Body of pancreas (tissue), 4 donors: ENCODE results near the gene KIAA0232.
A peak's percentile ranks its signal among the peaks of the same experiment; 100 is the strongest.

Experiments used
- POLR2A ChIP-seq, 3 donors: fragments of 450-650 bp; IDR thresholded peaks; one replicate each; pipeline ENCODE4 v1.6.1; 2016; ENCODE audit warnings: antibody characterized with exemption in 3 of 3, mild to moderate bottlenecking in 2 of 3
- TF ChIP-seq, protein P1 (sequence below), 7 experiments: fragments of 450-650 bp in 4 of 7; fragments of 200-600 bp in 3 of 7; sonication (generic) in 3 of 7; IDR thresholded peaks; one replicate each; pipeline ENCODE4 v1.5.1; 2016 to 2019; ENCODE audit warnings: antibody characterized with exemption in 7 of 7

DNA sequence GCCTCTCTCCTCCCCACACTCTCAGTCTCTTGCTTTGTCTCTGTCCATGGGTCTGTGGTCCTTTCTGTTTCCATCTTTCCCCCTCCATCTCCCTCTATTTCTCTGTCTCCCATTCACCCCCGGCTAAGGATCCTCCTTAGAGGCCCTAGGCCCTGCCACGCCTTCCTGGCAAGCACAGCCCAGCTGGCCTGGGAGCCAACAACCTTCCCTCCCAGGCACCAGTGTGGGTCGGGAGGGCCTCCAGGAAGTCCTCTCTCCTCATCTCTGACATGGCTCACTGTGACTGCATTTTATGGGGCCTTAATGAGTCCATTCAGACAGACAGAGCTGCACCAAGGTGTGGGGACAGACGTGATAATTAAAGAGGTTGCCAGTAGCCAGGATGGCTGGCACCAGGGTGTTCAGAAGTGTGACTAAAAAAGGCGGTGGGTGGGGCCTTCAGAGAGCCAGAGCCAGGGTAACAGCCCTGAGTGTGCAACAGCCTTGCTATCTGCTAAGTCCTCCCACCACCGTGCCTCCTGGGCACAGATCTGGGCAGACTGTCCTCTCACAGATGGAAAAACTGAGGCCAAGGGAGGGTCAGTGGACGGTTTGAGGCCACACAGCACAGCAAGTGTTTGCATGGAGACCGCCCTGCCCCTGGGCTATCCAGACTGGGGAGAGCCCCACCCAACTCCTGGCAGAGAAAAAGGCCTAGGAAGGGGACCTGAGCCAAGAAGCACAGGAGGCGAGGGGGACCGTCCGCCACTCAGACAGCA is 35.1 kb upstream of the KIAA0232 start:
- TF ChIP-seq, protein P1, sequence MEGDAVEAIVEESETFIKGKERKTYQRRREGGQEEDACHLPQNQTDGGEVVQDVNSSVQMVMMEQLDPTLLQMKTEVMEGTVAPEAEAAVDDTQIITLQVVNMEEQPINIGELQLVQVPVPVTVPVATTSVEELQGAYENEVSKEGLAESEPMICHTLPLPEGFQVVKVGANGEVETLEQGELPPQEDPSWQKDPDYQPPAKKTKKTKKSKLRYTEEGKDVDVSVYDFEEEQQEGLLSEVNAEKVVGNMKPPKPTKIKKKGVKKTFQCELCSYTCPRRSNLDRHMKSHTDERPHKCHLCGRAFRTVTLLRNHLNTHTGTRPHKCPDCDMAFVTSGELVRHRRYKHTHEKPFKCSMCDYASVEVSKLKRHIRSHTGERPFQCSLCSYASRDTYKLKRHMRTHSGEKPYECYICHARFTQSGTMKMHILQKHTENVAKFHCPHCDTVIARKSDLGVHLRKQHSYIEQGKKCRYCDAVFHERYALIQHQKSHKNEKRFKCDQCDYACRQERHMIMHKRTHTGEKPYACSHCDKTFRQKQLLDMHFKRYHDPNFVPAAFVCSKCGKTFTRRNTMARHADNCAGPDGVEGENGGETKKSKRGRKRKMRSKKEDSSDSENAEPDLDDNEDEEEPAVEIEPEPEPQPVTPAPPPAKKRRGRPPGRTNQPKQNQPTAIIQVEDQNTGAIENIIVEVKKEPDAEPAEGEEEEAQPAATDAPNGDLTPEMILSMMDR (IDR thresholded peaks at IDR 0.05): no peak
- peak; percentile 16 to 66 (median 64) for TF ChIP-seq POLR2A (IDR thresholded peaks at IDR 0.05)
